ENCODE measurements around the gene TGDS.

TGDS gene

GRCh38 chr13:94599877-94600276 is 3.9 kb upstream of the TGDS start:
- no peak for DNase-seq (ENCODE audit: low read depth)

- no peak for DNase-seq (ENCODE audit: low read depth)
Observed at GRCh38 chr13:94598281-94598680, 2.3 kb upstream of the TGDS start.

- DNase-seq (ENCODE audit: low read depth) = no peak
Observed at GRCh38 chr13:94596575-94596971, 621 bp upstream of the TGDS start.

GRCh38 chr13:94595001-94595949 is 677 bp downstream of the TGDS start:
- DNase-seq (ENCODE audit: low read depth) = peak; percentile 49

GRCh38 chr13:94590744-94591143 is 5.2 kb downstream of the TGDS start:
- DNase-seq (ENCODE audit: low read depth) = no peak

GRCh38 chr13:94588541-94588940 is 7.4 kb downstream of the TGDS start:
- no peak for DNase-seq (ENCODE audit: low read depth)

GRCh38 chr13:94586371-94586770 is 9.6 kb downstream of the TGDS start:
- DNase-seq (ENCODE audit: low read depth) = no peak

- DNase-seq (ENCODE audit: low read depth) = no peak
Observed at GRCh38 chr13:94585543-94586101, 10.3 kb downstream of the TGDS start.

- peak; percentile 19 for DNase-seq (ENCODE audit: low read depth)
Observed at GRCh38 chr13:94583926-94584325, 12.0 kb downstream of the TGDS start.

- no peak for DNase-seq (ENCODE audit: low read depth)
Observed at GRCh38 chr13:94579063-94579462, 16.9 kb downstream of the TGDS start.

- no peak for DNase-seq (ENCODE audit: low read depth)
Observed at GRCh38 chr13:94569615-94570014, 26.3 kb downstream of the TGDS start.

GRCh38 chr13:94568443-94568842 is 27.5 kb downstream of the TGDS start:
- no peak for DNase-seq (ENCODE audit: low read depth)

- no peak for DNase-seq (ENCODE audit: low read depth)
Observed at GRCh38 chr13:94567581-94567980, 28.4 kb downstream of the TGDS start.

GRCh38 chr13:94561126-94561525 is 34.8 kb downstream of the TGDS start:
- DNase-seq (ENCODE audit: low read depth) = no peak

GRCh38 chr13:94560116-94560515 is 35.8 kb downstream of the TGDS start:
- no peak for DNase-seq (ENCODE audit: low read depth)

GRCh38 chr13:94559222-94559795 is 36.6 kb downstream of the TGDS start:
- no peak for DNase-seq (ENCODE audit: low read depth)

GRCh38 chr13:94558716-94559115 is 37.2 kb downstream of the TGDS start:
- no peak for DNase-seq (ENCODE audit: low read depth)

- no peak for DNase-seq (ENCODE audit: low read depth)
Observed at GRCh38 chr13:94557684-94558235, 38.2 kb downstream of the TGDS start.

- no peak for DNase-seq (ENCODE audit: low read depth)
Observed at GRCh38 chr13:94556621-94557020, 39.3 kb downstream of the TGDS start.

- DNase-seq (ENCODE audit: low read depth) = no peak
Observed at GRCh38 chr13:94556041-94556440, 39.9 kb downstream of the TGDS start.

GRCh38 chr13:94553766-94554165 is 42.2 kb downstream of the TGDS start:
- DNase-seq (ENCODE audit: low read depth) = no peak

GRCh38 chr13:94552095-94552494 is 43.9 kb downstream of the TGDS start:
- DNase-seq (ENCODE audit: low read depth) = no peak

Data from ELR (cell line).